Measurements from ENCODE around the gene ACADM.

GRCh38 chr1:75770761-75771160, 46.3 kb downstream of the ACADM start:
- TF ChIP-seq CTCF (IDR thresholded peaks at IDR 0.05) = no peak
- TF ChIP-seq ZFX (IDR thresholded peaks at IDR 0.05; ENCODE audit: borderline replicate concordance) = no peak
